K562 (cell line): ENCODE data around the gene SYNE1. TPM values are rescaled to one million over a fixed set of nuclear protein-coding genes. Genes with fewer than 3 reads are reported as not detected.

ENCODE experiments used
- ATAC-seq: fragments of 200-7000 bp; cut with Tn5 transposase; 3 replicates; pipeline ENCODE4 v1.9.1; 2020; ENCODE audit warnings: moderate library complexity
- BruUV-seq: library from RNA; stranded (reverse); fragments of 400-500 nt; replicated peaks from 2 replicates; lab custom pipeline; 2021; lab: Mats Ljungman, UMichigan
- CTCF ChIA-PET: fragments of 300-600 bp; formaldehyde crosslinking; extraction: SDS; loops from one replicate; lab custom pipeline; 2021; ENCODE audit warnings: low intra/inter-chr PET ratio; lab: Yijun Ruan, JAX
- POLR2A ChIA-PET: fragments of 300-600, 350-650 bp; sonication (Branson Sonifier 250); formaldehyde crosslinking; extraction: SDS; loops from one replicate; lab custom pipeline; 2021; ENCODE audit warnings: antibody characterized with exemption, inconsistent platforms; lab: Yijun Ruan, JAX
- DNase-seq, 4 experiments: peaks; one replicate each; pipeline versions ENCODE4 v3.0.0 to v3.0.0-alpha.2; 2011 to 2018; ENCODE audit warnings: low spot score in 3 of 4, mixed read lengths in 3 of 4; ENCODE audit errors: extremely low read depth in 1 of 4
- FAIRE-seq: peaks from 2 replicates; lab custom pipeline; 2011; peaks lifted over from hg19 to GRCh38; lab: Jason Lieb, UNC
- H2AFZ ChIP-seq: 2 replicates; pipeline ENCODE4 v1.6.0; 2011; ENCODE audit warnings: low read depth, low read length, control low read depth, inconsistent platforms
- H3K27ac ChIP-seq: fragments of 200-600 bp; 3 replicates; pipeline ENCODE4 v1.8.0; 2011; ENCODE audit warnings: low read depth, mild to moderate bottlenecking, control low read depth, inconsistent platforms, low read length, moderate library complexity, mixed read lengths; ENCODE audit errors: extremely low read depth
- H3K27me3 ChIP-seq, 2 experiments: fragments of 300-600 bp in 1 of 2; 2 replicates in 1 of 2; 3 replicates in 1 of 2; pipeline versions ENCODE4 v1.6.0 to v1.8.0; 2011; ENCODE audit warnings: inconsistent platforms in 2 of 2, low read length in 2 of 2, mild to moderate bottlenecking in 1 of 2, mixed read lengths in 1 of 2, moderate library complexity in 1 of 2; ENCODE audit not compliant: control insufficient read depth in 2 of 2, insufficient read depth in 2 of 2
- H3K36me3 ChIP-seq: fragments of 300-600 bp; 3 replicates; pipeline ENCODE4 v1.8.0; 2011; ENCODE audit warnings: mild to moderate bottlenecking, low read length, inconsistent platforms; ENCODE audit not compliant: control insufficient read depth, insufficient read depth
- H3K4me1 ChIP-seq, 2 experiments: fragments of 200-600 bp in 1 of 2; replicated peaks in 1 of 2; 2 replicates in 1 of 2; 3 replicates in 1 of 2; pipeline versions ENCODE4 v1.5.1 to v1.8.0; 2011; ENCODE audit warnings: inconsistent platforms in 2 of 2, low read length in 2 of 2, mild to moderate bottlenecking in 1 of 2, mixed read lengths in 1 of 2, moderate library complexity in 1 of 2; ENCODE audit not compliant: control insufficient read depth in 2 of 2, insufficient read depth in 2 of 2
- H3K4me2 ChIP-seq: 2 replicates; pipeline ENCODE4 v1.6.1; 2011; ENCODE audit warnings: low read length, control low read depth, inconsistent platforms, mixed read lengths; ENCODE audit not compliant: insufficient read depth
- H3K4me3 ChIP-seq: fragments of 200-600 bp; sonication (generic), shearing (Covaris generic); 2 replicates; pipeline ENCODE4 v1.5.1; 2016; ENCODE audit warnings: control low read depth, inconsistent platforms
- H3K79me2 ChIP-seq: fragments of 200-600 bp; 3 replicates; pipeline ENCODE4 v1.8.0; 2011; ENCODE audit warnings: low read length, inconsistent platforms; ENCODE audit not compliant: control insufficient read depth, insufficient read depth
- H3K9ac ChIP-seq, 2 experiments: 2 replicates each; pipeline versions ENCODE4 v1.6.0 to v1.6.1; 2011; ENCODE audit warnings: low read depth in 2 of 2, low read length in 2 of 2, control low read depth in 1 of 2, inconsistent platforms in 1 of 2, mild to moderate bottlenecking in 1 of 2, mixed read lengths in 1 of 2; ENCODE audit not compliant: insufficient read depth in 1 of 2
- H3K9me1 ChIP-seq: one replicate; pipeline ENCODE4 v1.6.0; 2011; ENCODE audit warnings: inconsistent platforms, mild to moderate bottlenecking, low read length, moderate library complexity; ENCODE audit not compliant: control insufficient read depth, insufficient read depth
- H3K9me3 ChIP-seq: replicated peaks from 2 replicates; pipeline ENCODE4 v1.5.1; 2011; ENCODE audit warnings: low read depth, low read length, inconsistent platforms; ENCODE audit not compliant: control insufficient read depth, insufficient read depth
- H4K20me1 ChIP-seq: replicated peaks from 2 replicates; pipeline ENCODE4 v1.6.1; 2011; ENCODE audit warnings: low read length, inconsistent platforms, mixed read lengths; ENCODE audit not compliant: control insufficient read depth, insufficient read depth
- ADNP ChIP-seq: fragments of 200-800 bp; sonication (Bioruptor generic); IDR thresholded peaks from 2 replicates; pipeline ENCODE4 v1.6.1; 2016; ENCODE audit warnings: missing genetic modification characterization, missing compliant biosample characterization
- ATF4 ChIP-seq: fragments of 450-650 bp; formaldehyde crosslinking; IDR thresholded peaks from 2 replicates; pipeline ENCODE4 v1.4.0; 2022; ENCODE audit warnings: mild to moderate bottlenecking, moderate library complexity
- CREB5 ChIP-seq: fragments of 250-450 bp; sonication (Bioruptor Pico); IDR thresholded peaks from 2 replicates; pipeline ENCODE4 v1.5.0; 2020; ENCODE audit warnings: mild to moderate bottlenecking
- GATAD2B ChIP-seq: fragments of 450-650 bp; IDR thresholded peaks from 2 replicates; pipeline ENCODE4 v1.6.1; 2017; ENCODE audit warnings: mild to moderate bottlenecking, borderline replicate concordance
- HMG20A ChIP-seq: fragments of 450-650 bp; formaldehyde crosslinking; conservative IDR thresholded peaks from 2 replicates; pipeline ENCODE4 v1.4.0; 2020; ENCODE audit warnings: mild to moderate bottlenecking, mixed read lengths
- NR2F6 ChIP-seq: fragments of 450-650 bp; formaldehyde crosslinking; IDR thresholded peaks from 2 replicates; pipeline ENCODE4 v1.4.0; 2020; ENCODE audit warnings: mild to moderate bottlenecking
- SP2 ChIP-seq: IDR thresholded peaks from 2 replicates; pipeline ENCODE4 v1.6.1; 2011; ENCODE audit warnings: mild to moderate bottlenecking, low read depth, low read length, moderate library complexity; ENCODE audit not compliant: poor library complexity, severe bottlenecking; ENCODE audit errors: extremely low read depth
- ZNF174 ChIP-seq: fragments of 250-450 bp; sonication (Bioruptor Pico); IDR thresholded peaks from 2 replicates; pipeline ENCODE4 v1.4.0; 2020; ENCODE audit warnings: mild to moderate bottlenecking
- in situ Hi-C: fragments of 300-500 bp; cut with MboI; formaldehyde crosslinking; loops from 4 replicates; pipeline ENCODE4 v1.15.0; 2018; ENCODE audit warnings: inconsistent platforms, mixed read lengths
- intact Hi-C: fragments of 100-400 bp; cut with micrococcal nuclease; formaldehyde crosslinking; loops from 2 replicates; pipeline ENCODE4 v1.14.2; 2022
- polyA plus RNA-seq, 8 experiments: library from polyadenylated mRNA; depleted of rRNA in 4 of 8; stranded (reverse) in 5 of 8; unstranded in 3 of 8; fragments of >200 nt; fragmentation: Nextera tagmentation in 2 of 8; fragmentation: Illumina TruSeq in 1 of 8; extraction: Ambion mirVana in 2 of 8; extraction: Trizol in 1 of 8; gene quantifications; 2 replicates each; pipeline versions ENCODE4 v1.2.1 to v1.2.3, GENCODE V29; 2011 to 2014; ENCODE audit warnings: inconsistent platforms in 1 of 8, missing spikeins in 1 of 8
- total RNA-seq, 7 experiments: library from RNA; depleted of rRNA in 6 of 7; stranded (reverse); fragments of >200 nt in 6 of 7; fragmentation: Illumina TruSeq in 2 of 7; extraction: Trizol in 2 of 7; gene quantifications; 2 replicates each; pipeline versions ENCODE4 v1.2.1 to v1.2.3, GENCODE V29; 2011 to 2021; ENCODE audit warnings: low replicate concordance in 1 of 7

SYNE1 gene
- total and polyA plus RNA-seq, 9 of the 15 experiments (the other 6 are each of a cell fraction or from before 2014, with no cell fraction given): under 0.01 to 0.42 (median 0.08) TPM; not detected in 1

- in situ Hi-C loops (no loop called here), intact Hi-C loops (no loop called here)
- H4K20me1 ChIP-seq: no peaks in the 10 kb centered on the region
- no peak overlapping the region for H3K4me3 ChIP-seq
- H3K36me3 ChIP-seq: no peaks in the 10 kb centered on the region
- H3K27ac ChIP-seq: no peak overlapping the region
- H3K27me3 ChIP-seq: no peaks in the 10 kb centered on the region
- TF ChIP-seq GATAD2B (no peak), CREB5 (no peak), HMG20A (CRISPR knock-in tag) (no peak), ZNF174 (CRISPR knock-in tag) (no peak), SP2 (no peak), ADNP (tag) (no peak), ATF4 (CRISPR knock-in tag) (no peak), NR2F6 (CRISPR knock-in tag) (no peak)
- no peak overlapping the region for H3K4me2 ChIP-seq
- DNase-seq (no peak), FAIRE-seq (no peak), ATAC-seq (no peak)
- H3K4me1 ChIP-seq: no peaks in the 10 kb centered on the region
- ChIA-PET POLR2A (no interaction called here), CTCF (no interaction called here)
- H3K9ac ChIP-seq: no peak overlapping the region
- H3K9me1 ChIP-seq: no peaks in the 10 kb centered on the region
- H3K9me3 ChIP-seq: no peaks in the 10 kb centered on the region
- no TSS peak for BruUV-seq
- H3K79me2 ChIP-seq: no peaks in the 10 kb centered on the region
- H2AFZ ChIP-seq: no peak overlapping the region
Measured at GRCh38 chr6:152371775-152372174, 265.4 kb downstream of the SYNE1 start.
